Measurements from ENCODE around the gene SETX. TPM values are rescaled to one million over a fixed set of nuclear protein-coding genes. Genes with fewer than 3 reads are reported as not detected.

SETX gene
- total RNA-seq, 1 experiment from 2014 or later = 21.0 TPM

DNA sequence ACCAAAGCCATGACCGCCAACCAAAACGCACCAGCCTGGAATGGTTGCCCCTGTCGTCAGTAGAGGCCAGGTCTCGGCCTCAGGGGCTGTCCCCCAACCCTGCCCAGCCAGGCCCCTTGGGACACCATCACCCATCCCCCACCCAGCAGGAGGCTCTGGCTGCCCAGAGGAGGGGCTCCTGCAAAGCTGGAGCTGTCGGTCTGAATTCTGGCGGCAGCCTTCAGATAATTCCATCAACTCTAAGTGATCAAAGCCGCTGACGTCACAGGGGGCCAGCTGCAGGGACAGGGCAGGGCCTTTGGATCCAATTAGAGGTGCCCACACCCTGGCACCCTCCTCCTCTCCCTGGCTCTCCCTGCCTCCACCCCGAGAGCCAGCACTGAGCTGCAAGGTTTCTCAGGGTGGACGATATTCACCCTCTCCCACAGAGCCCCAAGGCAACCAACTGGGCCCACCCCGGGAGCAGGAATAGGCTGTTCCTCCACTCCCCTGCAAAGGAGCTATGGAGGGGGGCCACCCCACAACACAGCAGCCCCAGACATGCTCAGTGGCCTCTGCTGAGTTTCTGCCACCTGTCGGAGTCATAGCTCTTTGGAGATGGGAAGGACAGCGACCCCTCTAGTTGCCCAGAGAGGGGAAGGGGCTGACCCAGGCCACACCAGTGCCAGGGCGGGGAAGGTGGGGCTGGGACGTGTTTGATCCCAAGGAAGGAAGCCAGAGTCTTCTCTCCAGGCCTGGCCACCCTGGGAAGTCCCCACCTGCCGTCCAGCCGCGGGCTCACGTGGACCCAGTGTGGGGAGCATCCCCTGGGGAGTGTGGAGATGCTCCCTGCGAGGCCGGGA is 114.6 kb downstream of the SETX start:
- Histone ChIP-seq H3K4me3 (ENCODE audit: low read length) (no peak overlapping the region), H4K20me1 (ENCODE audit: low read length) (no peaks in the 10 kb centered on the region), H3K79me2 (ENCODE audit: low read length) (no peaks in the 10 kb centered on the region), H3K36me3 (ENCODE audit: low read depth, low read length) (no peaks in the 10 kb centered on the region), H3K27ac (ENCODE audit: low read length) (no peak overlapping the region), H3K4me1 (ENCODE audit: insufficient read depth, low read length) (no peaks in the 10 kb centered on the region; the same call in 1 of the 2 replicates), H3K4me2 (ENCODE audit: low read length) (peak overlapping the region; percentile 54), H3K27me3 (ENCODE audit: low read length) (no peaks in the 10 kb centered on the region), H3K9me2 (replicated peaks; ENCODE audit: low read length) (no peaks in the 10 kb centered on the region), H3F3A (ENCODE audit: low read length, unreplicated experiment) (no peaks in the 10 kb centered on the region), H3K9me3 (ENCODE audit: low read length) (no peaks in the 10 kb centered on the region), H3K9ac (ENCODE audit: low read length) (no peak overlapping the region), H2AFZ (ENCODE audit: low read length) (peak overlapping the region; percentile 68; the same call in 1 of the 2 replicates)
- TF ChIP-seq, protein P1, sequence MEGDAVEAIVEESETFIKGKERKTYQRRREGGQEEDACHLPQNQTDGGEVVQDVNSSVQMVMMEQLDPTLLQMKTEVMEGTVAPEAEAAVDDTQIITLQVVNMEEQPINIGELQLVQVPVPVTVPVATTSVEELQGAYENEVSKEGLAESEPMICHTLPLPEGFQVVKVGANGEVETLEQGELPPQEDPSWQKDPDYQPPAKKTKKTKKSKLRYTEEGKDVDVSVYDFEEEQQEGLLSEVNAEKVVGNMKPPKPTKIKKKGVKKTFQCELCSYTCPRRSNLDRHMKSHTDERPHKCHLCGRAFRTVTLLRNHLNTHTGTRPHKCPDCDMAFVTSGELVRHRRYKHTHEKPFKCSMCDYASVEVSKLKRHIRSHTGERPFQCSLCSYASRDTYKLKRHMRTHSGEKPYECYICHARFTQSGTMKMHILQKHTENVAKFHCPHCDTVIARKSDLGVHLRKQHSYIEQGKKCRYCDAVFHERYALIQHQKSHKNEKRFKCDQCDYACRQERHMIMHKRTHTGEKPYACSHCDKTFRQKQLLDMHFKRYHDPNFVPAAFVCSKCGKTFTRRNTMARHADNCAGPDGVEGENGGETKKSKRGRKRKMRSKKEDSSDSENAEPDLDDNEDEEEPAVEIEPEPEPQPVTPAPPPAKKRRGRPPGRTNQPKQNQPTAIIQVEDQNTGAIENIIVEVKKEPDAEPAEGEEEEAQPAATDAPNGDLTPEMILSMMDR (conservative IDR thresholded peaks at IDR 0.05; ENCODE audit: low read depth, low read length) = no peak
- TF ChIP-seq EZH2 (IDR thresholded peaks at IDR 0.05; ENCODE audit: low read length, unreplicated experiment) (no peak), EZH2phosphoT487 (IDR thresholded peaks at IDR 0.05; ENCODE audit: borderline replicate concordance, low read length) (no peak)
- intact Hi-C loops (cut with micrococcal nuclease) = loop anchor here (5.0 kb wide), 1 partner anchor 258 kb away; no protein-coding TSS in a partner anchor
- BruUV-seq (replicated peaks) = no TSS peak
- DNase-seq (no peak), ATAC-seq (no peak)
- CTCF ChIA-PET = no interaction called here
- POLR2A ChIA-PET (ENCODE audit: unreplicated experiment) = no interaction called here

DNA sequence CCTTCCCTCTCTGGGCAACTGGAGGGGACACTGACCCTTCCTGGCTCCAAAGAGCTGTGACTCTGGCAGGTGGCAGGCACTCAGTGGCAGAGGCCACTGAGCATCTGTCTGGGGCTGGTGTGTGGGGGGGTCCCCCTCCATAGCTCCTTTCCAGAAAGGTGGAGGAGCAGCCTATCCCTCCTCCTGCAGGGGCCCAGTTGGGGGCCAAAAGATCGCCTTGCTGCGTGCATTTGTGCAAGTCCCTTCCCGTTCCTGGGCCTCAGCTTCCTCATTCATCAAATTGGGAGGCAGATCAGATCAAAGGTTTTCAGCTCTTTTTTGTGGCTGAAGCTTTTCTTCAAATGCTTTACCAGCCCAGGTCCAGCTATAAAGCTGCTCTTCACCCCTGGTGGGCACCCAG is 115.3 kb downstream of the SETX start:
- no peaks in the 10 kb centered on the region for H3K36me3 ChIP-seq (ENCODE audit: low read depth, low read length)
- ChIA-PET CTCF (interaction anchor here (0.6 kb wide), 1 partner anchor 77 kb away, joined by 3 read pairs; no protein-coding TSS in a partner anchor), POLR2A (ENCODE audit: unreplicated experiment) (no interaction called here)
- H3K4me1 ChIP-seq (ENCODE audit: insufficient read depth, low read length) = no peaks in the 10 kb centered on the region; the same call in 1 of the 2 replicates
- intact Hi-C loops (cut with micrococcal nuclease) = no loop called here
- H2AFZ ChIP-seq (ENCODE audit: low read length) = no peak overlapping the region
- no peaks in the 10 kb centered on the region for H3F3A ChIP-seq (ENCODE audit: low read length, unreplicated experiment)
- no peaks in the 10 kb centered on the region for H3K9me2 ChIP-seq (replicated peaks; ENCODE audit: low read length)
- H3K79me2 ChIP-seq (ENCODE audit: low read length) = no peaks in the 10 kb centered on the region
- no peaks in the 10 kb centered on the region for H4K20me1 ChIP-seq (ENCODE audit: low read length)
- H3K27ac ChIP-seq (ENCODE audit: low read length) = no peak overlapping the region
- no peak for DNase-seq
- no peak overlapping the region for H3K4me2 ChIP-seq (ENCODE audit: low read length)
- no peak overlapping the region for H3K9ac ChIP-seq (ENCODE audit: low read length)
- H3K4me3 ChIP-seq (ENCODE audit: low read length) = no peak overlapping the region
- BruUV-seq (replicated peaks) = no TSS peak
- TF ChIP-seq, protein P1 (conservative IDR thresholded peaks at IDR 0.05; ENCODE audit: low read depth, low read length) = no peak
- TF ChIP-seq EZH2 (IDR thresholded peaks at IDR 0.05; ENCODE audit: low read length, unreplicated experiment) = no peak
- no peak for TF ChIP-seq EZH2phosphoT487 (IDR thresholded peaks at IDR 0.05; ENCODE audit: borderline replicate concordance, low read length)
- H3K27me3 ChIP-seq (ENCODE audit: low read length) = no peaks in the 10 kb centered on the region
- ATAC-seq = no peak
- no peaks in the 10 kb centered on the region for H3K9me3 ChIP-seq (ENCODE audit: low read length)

DNA sequence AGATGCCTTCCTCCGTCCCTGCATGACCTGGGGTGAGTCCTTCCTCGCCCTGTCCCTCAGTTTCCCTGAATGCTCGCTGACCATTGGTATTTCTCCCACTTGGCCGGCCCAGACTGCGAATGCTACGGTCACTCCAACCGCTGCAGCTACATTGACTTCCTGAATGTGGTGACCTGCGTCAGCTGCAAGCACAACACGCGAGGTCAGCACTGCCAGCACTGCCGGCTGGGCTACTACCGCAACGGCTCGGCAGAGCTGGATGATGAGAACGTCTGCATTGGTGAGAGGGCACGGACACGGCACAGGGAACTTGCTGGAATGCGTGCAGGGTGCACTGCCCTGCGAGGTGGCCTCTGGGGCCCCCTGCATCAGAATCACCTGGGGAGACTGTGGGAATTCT is 115.8 kb downstream of the SETX start:
- Histone ChIP-seq H3K27ac (ENCODE audit: low read length) (no peak overlapping the region), H4K20me1 (ENCODE audit: low read length) (no peaks in the 10 kb centered on the region), H2AFZ (ENCODE audit: low read length) (no peak overlapping the region), H3K36me3 (ENCODE audit: low read depth, low read length) (no peaks in the 10 kb centered on the region), H3K9me3 (ENCODE audit: low read length) (no peaks in the 10 kb centered on the region), H3K4me2 (ENCODE audit: low read length) (no peak overlapping the region), H3K4me1 (ENCODE audit: insufficient read depth, low read length) (no peaks in the 10 kb centered on the region; the same call in 1 of the 2 replicates), H3K79me2 (ENCODE audit: low read length) (no peaks in the 10 kb centered on the region), H3K4me3 (ENCODE audit: low read length) (no peak overlapping the region), H3K27me3 (ENCODE audit: low read length) (no peaks in the 10 kb centered on the region), H3K9ac (ENCODE audit: low read length) (no peak overlapping the region), H3F3A (ENCODE audit: low read length, unreplicated experiment) (no peaks in the 10 kb centered on the region), H3K9me2 (replicated peaks; ENCODE audit: low read length) (no peaks in the 10 kb centered on the region)
- ATAC-seq = no peak
- ChIA-PET POLR2A (ENCODE audit: unreplicated experiment) (no interaction called here), CTCF (interaction anchor here (0.6 kb wide), 1 partner anchor 76 kb away, joined by 3 read pairs; no protein-coding TSS in a partner anchor)
- no TSS peak for BruUV-seq (replicated peaks)
- intact Hi-C loops (cut with micrococcal nuclease) = no loop called here
- DNase-seq = no peak
- TF ChIP-seq EZH2 (IDR thresholded peaks at IDR 0.05; ENCODE audit: low read length, unreplicated experiment) (no peak), EZH2phosphoT487 (IDR thresholded peaks at IDR 0.05; ENCODE audit: borderline replicate concordance, low read length) (no peak)
- TF ChIP-seq, protein P1 (conservative IDR thresholded peaks at IDR 0.05; ENCODE audit: low read depth, low read length) = no peak
